CD4-positive, alpha-beta T cell (primary cell): Measurements from ENCODE around the gene PLCD3. TPM values are rescaled to one million over a fixed set of nuclear protein-coding genes. Genes with fewer than 3 reads are reported as not detected.
A peak's percentile ranks its signal among the peaks of the same experiment; 100 is the strongest.

Experiments used
- ATAC-seq: fragments of 200-7000 bp; cut with Tn5 transposase; one replicate; pipeline ENCODE4 v1.10.0; 2022; ENCODE audit warnings: mild to moderate bottlenecking; ENCODE audit not compliant: poor library complexity
- CTCF ChIA-PET: fragments of 350-600 bp; sonication (Branson Sonifier 250); formaldehyde crosslinking; loops from one replicate; lab custom pipeline; 2021; ENCODE audit warnings: antibody characterized with exemption, inconsistent platforms; lab: Charles Lee
- POLR2A ChIA-PET: fragments of 350-600 bp; sonication (Branson Sonifier 250); formaldehyde crosslinking; loops from one replicate; lab custom pipeline; 2021; ENCODE audit warnings: antibody characterized with exemption, inconsistent platforms; lab: Charles Lee
- DNase-seq, 14 experiments: peaks; one replicate each; pipeline ENCODE4 v3.0.0-alpha.2; 2013 to 2020; ENCODE audit warnings: mixed read lengths in 2 of 14
- H3K27ac ChIP-seq, 2 donors: one replicate each; pipeline versions ENCODE4 v1.5.1 to v1.7.0; 2013; ENCODE audit warnings: low read length in 2 of 2, low read depth in 1 of 2, mild to moderate bottlenecking in 1 of 2
- H3K27me3 ChIP-seq, 2 experiments: 1 replicate in 1 of 2; 2 replicates in 1 of 2; pipeline versions ENCODE4 v1.6.1 to v1.7.0; 2013; ENCODE audit warnings: low read length in 2 of 2, control low read depth in 1 of 2, mild to moderate bottlenecking in 1 of 2, moderate library complexity in 1 of 2; ENCODE audit not compliant: insufficient read depth in 2 of 2, control insufficient read depth in 1 of 2
- H3K36me3 ChIP-seq: one replicate; pipeline ENCODE4 v1.6.1; 2013; ENCODE audit warnings: low read length, control low read depth; ENCODE audit not compliant: insufficient read depth
- H3K4me1 ChIP-seq: one replicate; pipeline ENCODE4 v1.6.1; 2013; ENCODE audit warnings: low read length, control low read depth; ENCODE audit not compliant: insufficient read depth
- H3K4me3 ChIP-seq: one replicate; pipeline ENCODE4 v1.5.1; 2013; ENCODE audit warnings: mild to moderate bottlenecking, low read length, moderate library complexity
- H3K9me3 ChIP-seq, 2 experiments: 1 replicate in 1 of 2; 2 replicates in 1 of 2; pipeline versions ENCODE4 v1.6.1 to v1.7.0; 2013; ENCODE audit warnings: low read length in 2 of 2, mild to moderate bottlenecking in 2 of 2, control low read depth in 1 of 2, moderate library complexity in 1 of 2; ENCODE audit not compliant: control insufficient read depth in 1 of 2, insufficient read depth in 1 of 2
- H3K27ac Mint-ChIP-seq: one replicate; pipeline ENCODE4 v1.8.0; 2020; ENCODE audit warnings: mixed read lengths
- H3K27me3 Mint-ChIP-seq: one replicate; pipeline ENCODE4 v1.8.0; 2021; ENCODE audit warnings: mixed read lengths
- H3K36me3 Mint-ChIP-seq: one replicate; pipeline ENCODE4 v1.8.0; 2021; ENCODE audit warnings: low read depth, mixed read lengths
- H3K4me1 Mint-ChIP-seq: one replicate; pipeline ENCODE4 v1.8.0; 2021; ENCODE audit warnings: low read depth, mixed read lengths
- H3K4me3 Mint-ChIP-seq: one replicate; pipeline ENCODE4 v1.8.0; 2020; ENCODE audit warnings: mild to moderate bottlenecking, mixed read lengths
- H3K9me3 Mint-ChIP-seq: one replicate; pipeline ENCODE4 v1.8.0; 2020; ENCODE audit warnings: mixed read lengths
- CTCF ChIP-seq: fragments of 200-600 bp; IDR thresholded peaks from one replicate; pipeline ENCODE4 v1.8.0; 2022; ENCODE audit warnings: antibody characterized with exemption, mild to moderate bottlenecking
- intact Hi-C, 2 experiments: fragments of 100-400 bp; cut with DNase I in 1 of 2; cut with micrococcal nuclease in 1 of 2; formaldehyde crosslinking; loops; one replicate each; pipeline versions ENCODE4 v1.15.1 to v1.9.0; 2023 to 2025; cut with DNase I, micrococcal nuclease
- total RNA-seq, 174 experiments: library from RNA in 2 of 174; stranded (reverse) in 2 of 174; gene quantifications; one replicate each; pipeline ENCODE4 v1.2.3 and lab custom pipeline; 2021 to 2026

Gene PLCD3
- total RNA-seq, 2 experiments from 2014 or later: 1.8 to 2.4 TPM

- Histone ChIP-seq H3K27ac (no peak overlapping the region), H3K4me3 (no peak overlapping the region), H3K4me1 (peaks cover 32% of the 10 kb centered on the region), H3K27me3 (no peaks in the 10 kb centered on the region), H3K9me3 (no peaks in the 10 kb centered on the region), H3K36me3 (peaks cover 11% of the 10 kb centered on the region)
- ChIA-PET POLR2A (interaction anchor here (7.7 kb wide), 1 partner anchor 12 kb away, joined by 192 read pairs; the partner anchor contains the start of gene HEXIM1), CTCF (interaction anchor here (1.5 kb wide), 1 partner anchor 60 kb away, joined by 5 read pairs; no protein-coding TSS in a partner anchor)
- peak overlapping the region; percentile 25 for H3K4me3 Mint-ChIP-seq
- DNase-seq (no peak), ATAC-seq (no peak)
- H3K9me3 Mint-ChIP-seq: no peaks in the 10 kb centered on the region
- H3K27ac Mint-ChIP-seq: no peak overlapping the region
- peaks cover 34% of the 10 kb centered on the region for H3K4me1 Mint-ChIP-seq
- H3K36me3 Mint-ChIP-seq: peaks cover 6% of the 10 kb centered on the region
- H3K27me3 Mint-ChIP-seq: no peaks in the 10 kb centered on the region
- TF ChIP-seq CTCF: no peak
- intact Hi-C loops: no loop called here
Measured at GRCh38 chr17:45137561-45138305, 5.4 kb upstream of the PLCD3 start.

GRCh38 chr17:45136846-45137560, 4.7 kb upstream of the PLCD3 start:
- peaks cover 11% of the 10 kb centered on the region for H3K36me3 ChIP-seq
- CTCF ChIA-PET: interaction anchor here (1.5 to 3.8 kb wide), 4 partner anchors 13 to 111 kb away, joined by 5 to 168 read pairs (median 46); partner anchors contain the start of gene HEXIM1
- peak overlapping the region; percentile 94 for H3K4me3 Mint-ChIP-seq
- peaks cover 6% of the 10 kb centered on the region for H3K36me3 Mint-ChIP-seq
- POLR2A ChIA-PET: interaction anchor here (2.3 to 7.7 kb wide), 2 partner anchors 8 to 13 kb away, joined by 21 to 192 read pairs; partner anchors contain the start of gene HEXIM1
- no peaks in the 10 kb centered on the region for H3K9me3 Mint-ChIP-seq
- DNase-seq (peak in 1 of 14 experiments; percentile 26), ATAC-seq (no peak)
- TF ChIP-seq CTCF: no peak
- H3K27ac Mint-ChIP-seq: no peak overlapping the region
- peaks cover 35% of the 10 kb centered on the region for H3K4me1 ChIP-seq
- H3K9me3 ChIP-seq: no peaks in the 10 kb centered on the region
- H3K27ac ChIP-seq: no peak overlapping the region
- no peak overlapping the region for H3K4me3 ChIP-seq
- H3K27me3 Mint-ChIP-seq: no peaks in the 10 kb centered on the region
- intact Hi-C loops: no loop called here
- H3K27me3 ChIP-seq: no peaks in the 10 kb centered on the region
- peaks cover 34% of the 10 kb centered on the region for H3K4me1 Mint-ChIP-seq

GRCh38 chr17:45135978-45136791, 3.9 kb upstream of the PLCD3 start:
- intact Hi-C loops: loop anchor here (1.0 to 2.0 kb wide), 6 partner anchors 12 to 249 kb away; partner anchors contain the start of genes HEXIM1 (in 2 of the 2) and HEXIM2 (in 1 of the 2)
- peaks cover 6% of the 10 kb centered on the region for H3K36me3 Mint-ChIP-seq
- no peaks in the 10 kb centered on the region for H3K9me3 Mint-ChIP-seq
- TF ChIP-seq CTCF: no peak
- H3K4me1 ChIP-seq: peaks cover 38% of the 10 kb centered on the region
- H3K4me1 Mint-ChIP-seq: peaks cover 29% of the 10 kb centered on the region
- ChIA-PET CTCF (interaction anchor here (0.6 to 3.8 kb wide), 42 partner anchors 8 to 274 kb away, joined by 3 to 168 read pairs (median 7); partner anchors contain the start of genes HEXIM1, HEXIM2, MAP3K14 and NMT1), POLR2A (interaction anchor here (0.6 to 7.7 kb wide), 15 partner anchors 9 to 181 kb away, joined by 3 to 192 read pairs (median 5); partner anchors contain the start of genes HEXIM1, HEXIM2, MAP3K14 and NMT1)
- H3K27me3 Mint-ChIP-seq: no peaks in the 10 kb centered on the region
- peak in 2 of 14 experiments; percentile 22 to 33 for DNase-seq
- H3K27ac ChIP-seq: peak overlapping the region; percentile 43 to 58
- H3K4me3 ChIP-seq: peak overlapping the region; percentile 87
- no peaks in the 10 kb centered on the region for H3K9me3 ChIP-seq
- no peak for ATAC-seq
- H3K36me3 ChIP-seq: peaks cover 11% of the 10 kb centered on the region
- peak overlapping the region; percentile 85 for H3K27ac Mint-ChIP-seq
- H3K4me3 Mint-ChIP-seq: peak overlapping the region; percentile 94
- H3K27me3 ChIP-seq: no peaks in the 10 kb centered on the region
